C4-2B (cell line): ENCODE data around the gene PPP1R27.

ENCODE experiments used
- H3K27ac ChIP-seq: fragments of 450-650 bp; 2 replicates; pipeline ENCODE4 v1.5.1; 2017
- CTCF ChIP-seq: fragments of 450-650 bp; conservative IDR thresholded peaks from 2 replicates; pipeline ENCODE4 v1.5.1; 2017; ENCODE audit warnings: mild to moderate bottlenecking
- ZFX ChIP-seq: fragments of 450-650 bp; IDR thresholded peaks from 2 replicates; pipeline ENCODE4 v1.6.1; 2017

Gene PPP1R27

GRCh38 chr17:81809556-81809998, 25.3 kb downstream of the PPP1R27 start:
- TF ChIP-seq CTCF: no peak
- TF ChIP-seq ZFX: no peak
- no peak overlapping the region for H3K27ac ChIP-seq

GRCh38 chr17:81808778-81809555, 25.9 kb downstream of the PPP1R27 start:
- TF ChIP-seq CTCF (no peak), ZFX (no peak)
- H3K27ac ChIP-seq: no peak overlapping the region

- H3K27ac ChIP-seq: no peak overlapping the region
- TF ChIP-seq ZFX: no peak
- no peak for TF ChIP-seq CTCF
Observed at GRCh38 chr17:81807839-81808238, 27.0 kb downstream of the PPP1R27 start.

GRCh38 chr17:81807210-81807719, 27.6 kb downstream of the PPP1R27 start:
- TF ChIP-seq CTCF (no peak), ZFX (no peak)
- no peak overlapping the region for H3K27ac ChIP-seq

- TF ChIP-seq ZFX: no peak
- no peak for TF ChIP-seq CTCF
- no peak overlapping the region for H3K27ac ChIP-seq
Observed at GRCh38 chr17:81806461-81807209, 28.2 kb downstream of the PPP1R27 start.

GRCh38 chr17:81805707-81806460, 29.0 kb downstream of the PPP1R27 start:
- H3K27ac ChIP-seq: no peak overlapping the region
- no peak for TF ChIP-seq ZFX
- TF ChIP-seq CTCF: no peak
